ENCODE measurements around the gene WWOX.
"Not testable (repeated sequence)": the region's sequence is repeated elsewhere in the genome, so short reads cannot be mapped to it uniquely, and the experiment has no call there.

The WWOX gene

DNA sequence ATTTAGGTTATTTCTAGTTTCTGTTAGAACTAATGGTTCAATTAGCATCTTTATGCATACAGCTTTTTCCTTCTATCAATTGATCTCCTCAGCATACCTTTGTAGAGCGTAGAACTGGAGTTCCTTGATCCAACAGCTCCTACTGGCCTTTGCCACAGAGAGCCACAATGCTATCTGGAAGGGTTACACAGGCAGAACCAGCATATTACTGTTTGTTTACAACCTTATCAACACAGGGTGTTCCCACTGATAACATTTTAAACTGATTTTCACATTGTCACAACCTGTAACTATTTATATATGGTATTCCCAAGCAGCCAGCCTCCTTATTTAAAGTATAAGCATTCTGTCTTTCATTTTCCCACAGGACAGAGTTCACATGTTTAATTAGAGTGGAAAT is 1118.9 kb downstream of the WWOX start:
- H3K79me1 ChIP-seq (ENCODE audit: low read length): no peaks in the 10 kb centered on the region
- no peak overlapping the region for H2BK12ac ChIP-seq (ENCODE audit: low read length)
- H3K79me2 ChIP-seq (ENCODE audit: control insufficient read depth, insufficient read depth, low read length, poor library complexity): no peaks in the 10 kb centered on the region
- no peak overlapping the region for H2AFZ ChIP-seq (ENCODE audit: insufficient read depth, low read length, poor library complexity)
- H3K9ac ChIP-seq (ENCODE audit: low read length): no peak overlapping the region
- no peak overlapping the region for H4K91ac ChIP-seq (ENCODE audit: low read depth, low read length)
- H3K9me3 ChIP-seq (ENCODE audit: insufficient read depth, low read depth, low read length): peaks cover 1% of the 10 kb centered on the region
- H3K4ac ChIP-seq (ENCODE audit: low read depth, low read length): no peak overlapping the region
- no peaks in the 10 kb centered on the region for H3K36me3 ChIP-seq (ENCODE audit: control insufficient read depth in 1 of 2, insufficient read depth in 2 of 2, low read length in 2 of 2)
- DNase-seq: peak in 1 of 2 donors; percentile 16
- H2BK120ac ChIP-seq (ENCODE audit: insufficient read depth, low read length, poor library complexity): no peak overlapping the region
- H4K8ac ChIP-seq (ENCODE audit: low read depth, low read length): no peak overlapping the region
- peaks cover 2 to 4% of the 10 kb centered on the region in 2 experiments for H3K4me1 ChIP-seq (ENCODE audit: control insufficient read depth in 1 of 2, insufficient read depth in 2 of 2, low read length in 2 of 2)
- no peak overlapping the region for H3K27ac ChIP-seq (ENCODE audit: low read depth, low read length)
- H2BK5ac ChIP-seq (ENCODE audit: low read depth, low read length, poor library complexity): no peak overlapping the region
- no CpG with 5 or more reads among the region's 1 CpG for WGBS (ENCODE audit: extremely low coverage, insufficient coverage, insufficient read length)
- H4K12ac ChIP-seq (ENCODE audit: low read depth, low read length): no peak overlapping the region
- H3K23ac ChIP-seq (ENCODE audit: low read length): no peak overlapping the region
- no peak overlapping the region for H3K4me3 ChIP-seq (ENCODE audit: low read depth, low read length)
- H3K14ac ChIP-seq (ENCODE audit: low read length): no peak overlapping the region
- H3K18ac ChIP-seq (ENCODE audit: low read length): no peak overlapping the region
- H3K27me3 ChIP-seq (ENCODE audit: insufficient read depth, low read length): no peaks in the 10 kb centered on the region
- no peak overlapping the region for H2AK5ac ChIP-seq (ENCODE audit: low read length)
- H3K4me2 ChIP-seq (ENCODE audit: low read length): no peak overlapping the region

DNA sequence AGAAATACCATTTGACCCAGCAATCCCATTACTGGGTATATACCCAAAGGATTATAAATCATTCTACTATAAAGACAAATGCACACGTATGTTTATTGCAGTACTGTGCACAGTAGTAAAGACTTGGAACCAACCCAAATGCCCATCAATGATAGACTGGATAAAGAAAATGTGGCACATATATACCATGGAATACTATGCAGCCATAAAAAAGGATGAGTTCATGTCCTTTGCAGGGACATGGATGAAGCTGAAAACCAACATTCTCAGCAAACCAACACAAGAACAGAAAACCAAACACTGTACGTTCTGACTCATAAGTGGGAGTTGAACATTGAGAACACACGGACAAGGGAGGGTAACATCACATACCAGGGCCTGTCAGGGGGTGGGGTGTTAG is 1126.5 kb downstream of the WWOX start:
- H2AFZ ChIP-seq (ENCODE audit: insufficient read depth, low read length, poor library complexity); H3K27me3 ChIP-seq (ENCODE audit: insufficient read depth, low read length); H3K79me2 ChIP-seq (ENCODE audit: control insufficient read depth, insufficient read depth, low read length, poor library complexity); H3K9me3 ChIP-seq (ENCODE audit: insufficient read depth, low read depth, low read length); H2BK120ac ChIP-seq (ENCODE audit: insufficient read depth, low read length, poor library complexity); H3K4ac ChIP-seq (ENCODE audit: low read depth, low read length); H4K8ac ChIP-seq (ENCODE audit: low read depth, low read length); H2AK5ac ChIP-seq (ENCODE audit: low read length); H3K79me1 ChIP-seq (ENCODE audit: low read length); H3K14ac ChIP-seq (ENCODE audit: low read length); H2BK12ac ChIP-seq (ENCODE audit: low read length); H3K18ac ChIP-seq (ENCODE audit: low read length); H3K4me1 ChIP-seq (ENCODE audit: control insufficient read depth in 1 of 2, insufficient read depth in 2 of 2, low read length in 2 of 2); H3K23ac ChIP-seq (ENCODE audit: low read length); H4K12ac ChIP-seq (ENCODE audit: low read depth, low read length); H3K27ac ChIP-seq (ENCODE audit: low read depth, low read length); DNase-seq; H3K4me3 ChIP-seq (ENCODE audit: low read depth, low read length); H3K36me3 ChIP-seq (ENCODE audit: control insufficient read depth in 1 of 2, insufficient read depth in 2 of 2, low read length in 2 of 2); H3K4me2 ChIP-seq (ENCODE audit: low read length); H4K91ac ChIP-seq (ENCODE audit: low read depth, low read length); H3K9ac ChIP-seq (ENCODE audit: low read length); H2BK5ac ChIP-seq (ENCODE audit: low read depth, low read length, poor library complexity): not testable (repeated sequence)
- no CpG with 5 or more reads among the region's 3 CpGs for WGBS (ENCODE audit: extremely low coverage, insufficient coverage, insufficient read length)

DNA sequence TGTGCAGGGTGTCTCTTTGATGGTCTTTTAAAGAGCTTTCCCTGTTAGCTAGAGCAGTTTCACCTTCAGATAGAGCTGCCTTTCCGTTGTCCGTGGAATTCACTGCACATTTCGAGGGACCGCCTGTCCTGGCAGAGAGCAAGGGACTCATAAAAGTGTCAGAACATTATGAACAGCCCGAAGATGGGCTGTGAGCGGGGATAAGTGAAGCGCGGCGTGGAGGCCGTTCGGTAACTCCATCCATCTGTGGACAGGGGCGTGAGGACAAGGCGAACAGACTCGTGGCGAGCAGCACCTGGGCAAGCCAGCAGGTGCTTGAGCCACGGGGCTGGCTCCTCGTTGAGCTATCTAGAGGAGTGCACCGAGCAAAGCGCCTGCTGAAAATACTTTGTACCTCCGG is 1129.9 kb downstream of the WWOX start:
- H3K79me2 ChIP-seq (ENCODE audit: control insufficient read depth, insufficient read depth, low read length, poor library complexity): no peaks in the 10 kb centered on the region
- H4K91ac ChIP-seq (ENCODE audit: low read depth, low read length): no peak overlapping the region
- H3K9me3 ChIP-seq (ENCODE audit: insufficient read depth, low read depth, low read length): no peaks in the 10 kb centered on the region
- H3K27me3 ChIP-seq (ENCODE audit: insufficient read depth, low read length): no peaks in the 10 kb centered on the region
- H2BK12ac ChIP-seq (ENCODE audit: low read length): no peak overlapping the region
- H3K14ac ChIP-seq (ENCODE audit: low read length): no peak overlapping the region
- no peak for DNase-seq
- no peak overlapping the region for H3K9ac ChIP-seq (ENCODE audit: low read length)
- H3K4me3 ChIP-seq (ENCODE audit: low read depth, low read length): peak overlapping the region; percentile 30
- H4K8ac ChIP-seq (ENCODE audit: low read depth, low read length): no peak overlapping the region
- H2AK5ac ChIP-seq (ENCODE audit: low read length): no peak overlapping the region
- no peak overlapping the region for H2AFZ ChIP-seq (ENCODE audit: insufficient read depth, low read length, poor library complexity)
- no peak overlapping the region for H2BK120ac ChIP-seq (ENCODE audit: insufficient read depth, low read length, poor library complexity)
- no peak overlapping the region for H4K12ac ChIP-seq (ENCODE audit: low read depth, low read length)
- no peak overlapping the region for H3K18ac ChIP-seq (ENCODE audit: low read length)
- H3K36me3 ChIP-seq (ENCODE audit: control insufficient read depth in 1 of 2, insufficient read depth in 2 of 2, low read length in 2 of 2): no peaks in the 10 kb centered on the region
- no peak overlapping the region for H2BK5ac ChIP-seq (ENCODE audit: low read depth, low read length, poor library complexity)
- no peaks in the 10 kb centered on the region for H3K79me1 ChIP-seq (ENCODE audit: low read length)
- H3K4me2 ChIP-seq (ENCODE audit: low read length): no peak overlapping the region
- no CpG with 5 or more reads among the region's 20 CpGs for WGBS (ENCODE audit: extremely low coverage, insufficient coverage, insufficient read length)
- H3K27ac ChIP-seq (ENCODE audit: low read depth, low read length): no peak overlapping the region
- H3K4ac ChIP-seq (ENCODE audit: low read depth, low read length): no peak overlapping the region
- peaks cover 0 to 4% of the 10 kb centered on the region in 2 experiments for H3K4me1 ChIP-seq (ENCODE audit: control insufficient read depth in 1 of 2, insufficient read depth in 2 of 2, low read length in 2 of 2)
- no peak overlapping the region for H3K23ac ChIP-seq (ENCODE audit: low read length)

DNA sequence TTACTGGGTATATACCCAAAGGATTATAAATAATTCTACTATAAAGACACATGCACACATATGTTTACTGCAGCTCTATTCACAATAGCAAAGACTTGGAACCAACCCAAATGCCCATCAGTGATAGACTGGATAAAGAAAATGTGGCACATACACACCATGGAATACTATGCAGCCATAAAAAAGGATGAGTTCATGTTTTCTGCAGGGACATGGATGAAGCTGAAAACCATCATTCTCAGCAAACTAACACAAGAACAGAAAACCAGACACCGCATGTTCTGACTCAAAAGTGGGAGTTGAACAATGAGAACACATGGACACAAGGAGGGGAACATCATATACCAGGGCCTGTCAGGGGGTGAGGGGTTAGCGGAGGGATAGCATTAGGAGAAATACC is 1146.2 kb downstream of the WWOX start:
- not testable (repeated sequence) for H3K27me3 ChIP-seq (ENCODE audit: insufficient read depth, low read length); H3K14ac ChIP-seq (ENCODE audit: low read length); H4K12ac ChIP-seq (ENCODE audit: low read depth, low read length)

More for the DNA sequence above, 1146.2 kb downstream of the WWOX start:
- H3K79me1 ChIP-seq (ENCODE audit: low read length); H3K4me2 ChIP-seq (ENCODE audit: low read length); H2AK5ac ChIP-seq (ENCODE audit: low read length); H3K9ac ChIP-seq (ENCODE audit: low read length); H4K8ac ChIP-seq (ENCODE audit: low read depth, low read length); H2BK12ac ChIP-seq (ENCODE audit: low read length); H3K79me2 ChIP-seq (ENCODE audit: control insufficient read depth, insufficient read depth, low read length, poor library complexity); H3K23ac ChIP-seq (ENCODE audit: low read length); H3K4ac ChIP-seq (ENCODE audit: low read depth, low read length); H3K4me3 ChIP-seq (ENCODE audit: low read depth, low read length); H2AFZ ChIP-seq (ENCODE audit: insufficient read depth, low read length, poor library complexity); H4K91ac ChIP-seq (ENCODE audit: low read depth, low read length); H3K9me3 ChIP-seq (ENCODE audit: insufficient read depth, low read depth, low read length); H2BK120ac ChIP-seq (ENCODE audit: insufficient read depth, low read length, poor library complexity); H2BK5ac ChIP-seq (ENCODE audit: low read depth, low read length, poor library complexity); H3K18ac ChIP-seq (ENCODE audit: low read length); H3K27ac ChIP-seq (ENCODE audit: low read depth, low read length); H3K36me3 ChIP-seq (ENCODE audit: control insufficient read depth in 1 of 2, insufficient read depth in 2 of 2, low read length in 2 of 2); DNase-seq; H3K4me1 ChIP-seq (ENCODE audit: control insufficient read depth in 1 of 2, insufficient read depth in 2 of 2, low read length in 2 of 2): not testable (repeated sequence)
- no CpG with 5 or more reads among the region's 2 CpGs for WGBS (ENCODE audit: extremely low coverage, insufficient coverage, insufficient read length)
